ENCODE data around the gene NAV2.
"Not testable (repeated sequence)": the region's sequence is repeated elsewhere in the genome, so short reads cannot be mapped to it uniquely, and the experiment has no call there.

Gene NAV2

DNA sequence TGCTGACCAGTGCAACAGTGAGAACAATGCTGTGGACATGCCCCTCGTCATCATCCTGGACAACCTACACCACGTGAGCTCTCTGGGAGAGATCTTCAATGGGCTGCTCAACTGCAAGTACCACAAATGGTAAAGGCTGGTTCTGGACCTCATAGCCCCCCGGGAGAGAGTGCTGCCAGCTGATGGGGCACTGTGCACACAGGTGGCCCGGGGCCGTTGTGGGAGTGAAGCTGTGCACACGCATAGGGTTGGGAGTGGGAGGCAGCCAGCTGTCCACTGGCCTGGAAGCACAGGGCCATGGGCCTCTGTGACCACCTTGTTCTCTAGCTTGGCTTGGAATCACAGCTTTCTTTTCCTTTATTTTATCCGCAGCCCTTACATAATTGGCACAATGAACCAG, 390.6 kb downstream of the NAV2 start:
- no peak for DNase-seq

DNA sequence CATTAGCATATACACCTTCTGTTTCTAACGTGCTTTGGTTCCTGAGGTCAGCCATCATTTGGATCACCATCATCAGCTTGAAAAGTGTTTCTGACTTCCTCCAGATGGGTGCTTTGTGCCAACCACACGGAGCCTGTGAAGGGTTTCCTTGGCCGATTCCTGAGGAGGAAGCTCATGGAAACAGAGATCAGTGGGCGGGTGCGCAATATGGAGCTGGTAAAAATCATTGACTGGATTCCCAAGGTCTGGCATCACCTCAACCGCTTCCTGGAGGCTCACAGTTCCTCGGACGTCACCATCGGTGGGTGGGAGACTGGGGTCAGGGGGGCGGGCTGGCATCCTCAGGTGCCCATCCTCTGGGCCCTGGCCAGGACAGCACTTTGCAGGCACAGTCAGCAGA, 392.8 kb downstream of the NAV2 start:
- no peak for DNase-seq

DNA sequence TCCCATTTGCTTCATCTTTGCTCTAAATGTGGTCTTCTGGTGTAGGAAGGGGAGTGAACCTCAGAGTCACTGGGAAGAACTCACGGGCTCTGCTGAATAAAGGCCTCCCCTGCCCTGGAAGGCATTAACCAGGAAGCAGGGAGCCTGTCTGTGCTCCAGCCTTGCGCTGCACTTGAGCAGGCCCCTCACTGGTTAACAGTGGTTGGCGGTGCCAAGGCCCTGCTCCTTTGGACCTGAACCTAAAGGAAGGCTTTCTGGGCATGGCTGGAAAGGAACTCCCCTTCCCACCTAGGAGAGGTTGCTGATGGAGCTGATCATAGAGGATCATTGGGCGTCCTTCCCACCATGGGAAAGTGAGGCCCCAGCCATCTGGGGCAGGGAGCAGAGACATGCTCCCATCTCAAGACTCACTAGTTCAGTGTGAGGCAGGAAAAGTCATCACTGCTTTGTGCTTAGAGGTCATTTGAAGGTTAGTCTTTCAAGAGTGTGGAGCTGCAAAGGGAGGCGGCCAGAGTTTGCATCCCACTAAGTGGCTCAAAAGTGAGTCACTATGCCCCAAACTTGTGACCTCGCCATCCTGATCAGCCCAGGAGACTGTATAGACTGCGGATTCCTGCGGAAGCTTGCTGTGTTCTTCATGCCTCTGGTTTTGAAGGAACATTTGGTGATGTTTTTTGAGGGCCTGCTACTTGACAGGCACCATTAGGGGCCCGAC, 397.3 kb downstream of the NAV2 start:
- DNase-seq: peak; percentile 36

DNA sequence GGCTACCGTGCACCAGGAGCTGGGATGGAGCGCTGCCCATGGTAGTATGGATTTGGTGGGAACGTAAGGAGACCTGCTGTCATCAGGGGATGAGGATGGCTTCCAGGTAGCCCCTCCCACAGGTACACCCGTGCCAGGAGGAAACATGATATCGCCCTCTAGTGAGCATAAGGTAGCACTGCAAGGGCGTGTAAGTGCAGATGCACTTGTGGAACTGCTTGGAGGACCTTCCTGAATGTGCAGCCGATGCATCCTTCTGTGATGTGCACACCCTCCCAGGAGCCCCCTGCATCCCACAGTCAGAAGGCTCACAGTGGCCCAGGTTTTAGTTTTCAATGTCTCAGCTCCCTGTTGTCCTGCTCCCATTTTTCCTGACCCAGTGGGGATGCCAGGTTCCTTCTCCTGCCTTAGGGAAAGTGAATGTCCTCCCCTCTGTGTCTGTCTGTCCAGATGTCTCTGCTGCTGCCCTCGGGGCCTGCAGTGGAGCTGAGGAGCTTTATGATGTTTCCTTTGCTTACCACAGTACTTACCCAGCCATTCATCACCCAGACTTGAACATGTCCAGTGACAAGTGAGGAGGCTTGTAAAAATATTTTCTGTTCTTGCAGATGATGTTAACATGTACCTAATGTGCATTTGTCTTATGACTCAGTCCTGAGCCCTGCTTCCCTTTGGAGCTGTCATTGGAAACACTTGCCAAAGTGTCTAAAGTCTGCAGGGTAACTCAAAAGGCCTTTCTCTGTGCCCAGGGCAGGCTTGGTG, 398.5 kb downstream of the NAV2 start:
- peak; percentile 93 for DNase-seq

DNA sequence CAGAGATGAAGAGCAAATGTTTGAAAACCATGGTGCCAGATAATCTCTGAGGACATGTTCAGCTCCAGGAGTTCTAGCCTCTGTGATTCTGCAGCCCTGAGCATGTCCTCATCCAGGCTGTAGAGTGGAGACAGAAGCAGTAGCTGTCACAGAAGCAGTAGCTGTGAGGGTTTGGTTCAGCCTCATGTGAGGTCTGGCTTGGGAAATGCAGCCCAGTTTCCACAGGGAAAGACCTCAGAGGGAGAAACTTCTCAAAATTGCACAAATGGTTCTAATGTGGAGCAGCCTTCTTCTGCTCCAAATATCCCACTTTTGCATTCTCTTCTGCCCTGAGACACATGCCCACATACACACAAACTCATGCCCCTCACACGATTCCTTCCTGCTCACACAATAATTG, 399.2 kb downstream of the NAV2 start:
- DNase-seq: peak; percentile 33

DNA sequence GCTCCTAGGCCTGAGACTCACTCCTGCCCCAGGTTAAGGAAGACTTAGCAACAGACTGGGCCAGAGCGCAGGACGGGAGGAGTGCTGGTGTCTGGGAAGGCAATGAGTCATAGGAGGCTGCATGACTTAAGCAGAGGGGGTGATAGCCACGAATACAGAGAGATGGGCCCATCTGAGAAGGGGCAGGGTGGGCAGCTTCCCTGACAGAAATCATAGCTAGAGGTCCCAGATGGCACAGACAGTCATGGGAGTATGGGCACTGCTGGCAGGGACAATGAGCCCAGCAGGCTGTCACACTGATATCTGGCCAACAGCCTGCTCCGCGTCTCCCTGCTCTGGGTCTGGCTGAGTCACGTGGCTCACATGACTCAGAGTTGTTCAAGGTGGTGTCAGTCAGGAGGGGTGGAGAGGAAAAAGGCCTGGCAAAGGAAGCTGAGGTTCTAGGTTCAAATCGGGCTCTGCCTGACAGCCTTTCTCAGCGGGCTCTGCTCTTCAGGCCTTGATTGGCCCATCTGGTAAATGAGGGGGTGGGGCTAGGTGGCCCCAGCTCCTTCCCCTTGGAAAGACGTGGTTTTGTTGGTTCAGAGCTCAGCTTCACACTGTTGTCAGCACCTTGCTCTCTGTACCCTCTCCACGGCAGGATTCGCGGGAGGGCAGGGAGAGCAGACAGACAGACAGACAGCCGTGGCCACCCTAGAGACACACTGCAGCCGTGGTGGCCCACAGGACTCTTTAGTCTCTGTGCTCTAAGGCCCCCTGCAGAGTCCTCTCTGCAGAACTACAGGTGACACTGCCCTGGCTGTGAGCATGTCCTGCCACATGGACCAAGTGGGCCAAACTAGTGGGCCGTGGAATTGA, 399.9 kb downstream of the NAV2 start:
- peak; percentile 92 for DNase-seq

DNA sequence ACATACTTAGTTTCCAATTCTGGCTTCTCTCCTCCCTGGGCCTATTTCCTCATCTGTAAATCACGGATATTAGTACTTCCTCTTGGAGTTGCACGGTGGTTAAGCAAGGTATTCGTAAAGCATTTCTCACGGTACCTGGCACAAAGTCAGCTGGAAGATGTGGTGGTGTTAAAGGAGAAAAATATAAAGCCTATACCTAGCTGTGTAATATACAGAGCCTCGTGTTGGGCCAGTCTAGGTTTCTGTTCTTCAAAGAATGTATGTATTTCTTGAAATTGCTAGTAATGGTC, 400.5 kb downstream of the NAV2 start:
- DNase-seq: no peak

DNA sequence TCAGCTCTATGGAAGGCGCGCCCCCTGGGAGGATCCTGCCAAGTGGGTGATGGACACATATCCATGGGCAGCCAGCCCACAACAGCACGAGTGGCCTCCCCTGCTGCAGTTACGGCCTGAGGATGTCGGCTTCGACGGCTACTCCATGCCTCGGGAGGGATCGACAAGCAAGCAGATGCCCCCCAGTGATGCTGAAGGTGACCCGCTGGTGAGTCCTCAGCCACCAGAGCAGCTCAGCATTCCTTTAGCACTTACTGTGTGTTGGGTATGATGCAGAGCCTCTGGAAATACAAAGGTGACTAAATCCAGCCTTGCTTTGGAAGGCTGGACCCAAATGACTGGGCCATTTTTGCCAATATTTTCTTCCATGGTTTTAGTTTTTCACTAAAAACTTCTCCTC, 402.0 kb downstream of the NAV2 start:
- peak; percentile 26 for DNase-seq

DNA sequence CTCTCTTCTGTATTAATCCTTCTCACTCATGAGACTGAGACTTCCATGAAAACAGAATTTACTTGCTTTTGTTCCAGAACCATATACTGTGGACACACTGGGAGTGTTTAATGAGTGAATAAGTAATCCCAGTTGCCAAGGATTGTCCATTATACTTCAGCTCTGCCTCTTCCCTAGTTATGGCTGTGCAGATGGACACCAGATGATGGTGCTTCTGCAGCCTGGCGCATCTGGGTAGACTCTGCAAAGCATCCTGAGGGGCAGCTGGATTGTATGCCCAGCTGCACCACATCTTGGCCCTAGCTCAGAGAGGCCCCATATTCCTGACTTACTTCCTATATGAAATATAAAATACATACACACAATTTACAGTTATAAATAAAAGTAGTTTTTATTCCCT, 404.2 kb downstream of the NAV2 start:
- DNase-seq: no peak

DNA sequence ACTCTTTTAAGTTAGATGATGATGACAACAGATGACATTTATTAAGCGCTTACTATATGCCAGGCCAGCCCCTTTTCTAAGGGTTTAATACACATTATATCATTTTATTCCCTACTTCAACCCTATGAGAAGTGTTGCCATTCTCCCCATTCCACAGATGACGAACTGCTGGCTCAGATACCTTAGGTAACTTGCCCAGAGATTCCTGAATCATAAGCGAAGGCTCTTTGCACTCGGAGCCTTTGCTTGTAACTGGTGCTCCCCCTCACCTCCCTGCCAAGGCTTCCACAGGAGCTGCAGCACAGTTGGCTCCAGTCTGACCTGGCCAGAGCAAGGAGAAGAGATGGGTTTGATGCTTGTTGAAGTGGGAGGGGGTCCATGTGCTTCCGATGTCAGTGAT, 404.7 kb downstream of the NAV2 start:
- DNase-seq: no peak

DNA sequence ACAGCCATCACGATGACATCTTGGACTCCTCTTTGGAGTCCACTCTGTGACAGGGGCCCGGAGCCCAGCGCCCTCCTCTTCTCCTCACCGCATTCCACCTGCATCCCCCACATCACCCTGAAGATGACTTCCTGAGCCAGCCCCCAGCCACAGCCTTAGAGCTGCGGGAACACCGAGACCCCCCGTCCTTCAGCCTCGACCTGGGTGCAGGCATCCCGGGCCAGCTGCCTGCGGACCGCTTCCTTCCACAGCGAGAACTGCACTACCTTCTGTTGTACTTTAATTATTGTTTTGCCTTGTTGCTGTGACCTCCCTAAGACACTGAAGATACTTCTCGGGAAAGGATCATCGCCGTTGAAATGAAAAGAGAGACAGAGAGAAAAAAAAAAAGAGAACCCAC, 405.6 kb downstream of the NAV2 start:
- no peak for DNase-seq

DNA sequence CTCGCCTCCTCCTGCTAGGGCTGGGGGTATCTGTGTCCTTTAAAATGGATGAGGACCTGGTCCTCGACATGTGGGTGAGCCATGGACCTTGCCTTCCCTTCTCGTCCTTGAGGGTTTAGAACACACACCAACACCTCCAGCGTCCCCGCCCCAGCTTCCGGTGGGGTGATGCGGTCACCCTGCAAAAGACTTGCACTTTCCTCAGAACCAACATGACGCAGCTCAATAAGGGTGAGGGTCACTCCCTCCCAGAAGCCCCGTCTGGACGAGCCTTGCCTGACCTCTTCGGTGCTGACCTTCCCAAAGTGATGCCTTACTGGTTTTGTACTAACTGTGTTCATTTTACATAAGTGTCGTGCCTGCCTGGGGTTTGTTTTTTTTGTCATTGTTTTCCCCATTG, 406.7 kb downstream of the NAV2 start:
- DNase-seq: no peak

DNA sequence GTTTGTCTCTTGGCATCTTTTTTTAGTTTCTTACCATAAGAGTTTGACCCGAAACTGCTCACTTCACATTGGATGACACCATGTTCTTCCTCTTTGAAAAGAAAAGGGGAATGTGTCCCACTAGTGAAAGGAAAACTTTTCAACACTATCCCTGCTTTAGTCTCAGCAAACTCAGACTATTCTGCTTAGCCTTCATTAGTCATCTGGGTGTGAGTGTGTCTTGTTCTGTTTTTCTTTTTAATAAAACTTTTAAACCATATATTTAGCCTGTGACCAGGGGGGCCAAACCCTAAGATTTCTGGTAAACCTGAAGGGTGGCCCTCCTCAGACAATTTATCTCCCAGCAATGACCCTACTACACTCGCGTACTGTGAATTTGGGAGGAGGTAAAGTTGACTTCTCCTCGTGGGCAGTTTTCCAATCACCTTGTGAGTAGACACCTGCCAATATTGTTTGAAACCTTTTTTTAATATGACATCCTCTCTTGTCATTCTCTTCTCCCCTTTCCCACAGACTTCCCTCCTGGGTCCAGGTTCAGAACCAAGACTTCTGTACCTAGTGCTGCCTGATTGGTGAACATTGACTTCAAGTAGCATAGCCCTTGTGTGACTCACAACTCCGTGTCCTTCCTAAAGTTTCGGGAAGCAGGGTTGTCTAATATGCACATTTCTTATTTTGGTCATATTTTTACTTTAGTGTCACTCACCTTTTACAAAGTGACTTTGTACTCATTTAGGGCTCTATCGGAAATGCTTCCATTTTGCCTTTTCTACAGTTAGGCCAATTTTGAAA, 407.7 kb downstream of the NAV2 start:
- no peak for DNase-seq

DNA sequence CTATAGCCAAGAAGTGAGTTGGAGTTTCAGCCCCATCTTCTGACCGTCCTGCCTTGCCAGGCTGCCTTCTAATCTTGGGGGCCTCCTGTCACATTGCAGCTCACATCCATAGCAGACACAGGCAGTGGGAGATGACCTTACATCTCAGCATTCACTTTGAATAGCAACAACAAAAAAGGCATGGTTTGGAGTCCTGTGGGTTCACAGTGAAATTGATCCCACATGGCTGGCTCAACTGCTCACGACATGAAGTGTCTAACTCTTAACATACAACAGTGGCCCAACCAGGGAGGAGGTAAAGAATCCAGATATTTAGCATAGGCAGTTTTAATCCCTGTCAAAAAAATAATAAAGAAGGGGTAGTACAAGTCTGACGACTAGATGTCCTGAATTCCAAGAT, 409.5 kb downstream of the NAV2 start:
- DNase-seq: peak; percentile 85

DNA sequence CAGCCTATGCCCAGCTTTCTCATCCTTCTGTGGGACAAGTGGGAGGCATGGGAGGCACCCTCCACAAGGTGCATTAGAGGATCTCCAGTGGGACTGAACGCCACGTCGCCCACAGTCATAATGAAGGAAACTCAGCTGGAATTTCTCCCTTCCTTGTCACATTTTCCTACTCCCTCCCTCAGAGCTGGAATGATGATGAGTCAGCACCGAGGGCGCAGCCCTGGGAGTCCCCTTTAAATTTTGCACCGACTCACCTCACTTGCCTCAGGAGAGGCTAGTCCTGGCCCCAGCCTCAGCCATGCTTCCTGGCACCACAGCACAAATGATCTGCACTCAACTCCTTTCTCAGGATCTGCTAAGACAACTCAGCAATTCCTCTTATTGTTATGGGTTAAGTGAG, 413.3 kb downstream of the NAV2 start:
- peak; percentile 75 for DNase-seq

DNA sequence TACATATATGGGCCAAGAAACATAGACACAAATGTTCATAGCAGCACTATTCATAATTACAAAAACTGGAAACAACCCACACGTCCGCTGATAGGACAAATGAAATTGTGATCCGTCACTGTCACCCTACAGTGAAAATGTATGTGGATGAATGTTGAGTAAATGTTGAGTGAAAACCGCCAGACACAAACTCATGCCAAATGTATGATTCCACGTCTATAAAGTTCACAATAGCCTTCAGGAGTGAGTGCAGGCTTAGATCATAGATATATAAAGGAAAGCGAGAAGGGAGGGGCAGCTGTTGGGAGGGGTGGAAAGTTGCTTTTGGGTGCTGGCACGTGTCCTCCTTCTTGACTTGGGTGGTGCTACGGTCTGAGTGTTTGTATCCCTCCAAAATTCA, 414.1 kb downstream of the NAV2 start:
- DNase-seq: peak; percentile 43

DNA sequence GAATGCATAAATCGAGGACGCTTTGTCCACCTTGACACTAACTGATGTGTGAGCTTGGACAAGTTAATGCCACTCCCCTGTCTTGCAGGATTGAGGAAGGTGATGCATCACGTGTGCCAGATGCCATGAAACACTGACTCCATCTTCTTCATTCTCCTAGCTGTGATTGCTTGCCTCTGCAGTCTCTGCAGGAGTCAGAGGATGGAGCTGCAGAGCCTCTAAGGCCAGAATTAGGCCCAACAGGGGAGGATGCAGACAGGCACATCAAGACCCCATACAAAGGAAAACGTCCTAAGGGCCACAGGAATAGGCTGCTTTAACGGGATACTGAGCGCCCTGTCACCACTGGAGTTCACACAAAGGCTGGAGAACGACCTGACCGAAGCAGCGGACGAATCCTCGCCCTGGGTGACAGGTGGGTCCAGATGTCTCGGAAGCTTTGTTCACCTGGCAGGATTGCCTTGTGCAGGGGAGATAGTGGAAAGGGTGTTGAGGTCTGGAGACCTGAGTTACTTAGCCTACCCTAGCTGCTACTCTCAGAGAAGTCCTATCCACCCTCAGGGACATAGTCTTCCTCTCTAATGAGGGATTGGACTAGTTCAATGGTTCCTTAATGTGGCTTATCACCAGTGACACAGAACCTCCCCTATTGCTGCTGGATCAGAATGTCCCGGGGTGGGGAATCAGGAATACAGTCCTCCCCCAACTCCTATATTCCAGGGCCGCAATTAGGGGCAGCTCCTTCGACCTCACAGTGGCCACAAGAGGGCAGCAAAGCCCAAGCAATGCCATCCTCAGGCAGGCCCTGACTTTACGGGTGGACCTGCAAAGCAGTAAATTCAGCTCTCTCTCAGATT, 415.3 kb downstream of the NAV2 start:
- peak; percentile 73 for DNase-seq

DNA sequence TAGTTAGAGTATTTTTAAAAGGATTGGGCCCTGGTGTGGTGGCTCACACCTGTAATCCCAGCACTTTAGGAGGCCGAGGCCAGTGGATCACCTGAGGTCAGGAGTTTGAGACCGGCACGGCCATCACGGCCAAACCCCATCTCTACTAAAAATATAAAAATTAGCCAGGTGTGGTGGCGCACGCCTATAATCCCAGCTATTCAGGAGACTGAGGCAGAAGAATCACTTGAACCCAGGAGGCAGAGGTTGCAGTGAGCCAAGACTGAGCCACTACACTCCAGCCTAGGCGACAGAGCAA, 415.8 kb downstream of the NAV2 start:
- DNase-seq: not testable (repeated sequence)

DNA sequence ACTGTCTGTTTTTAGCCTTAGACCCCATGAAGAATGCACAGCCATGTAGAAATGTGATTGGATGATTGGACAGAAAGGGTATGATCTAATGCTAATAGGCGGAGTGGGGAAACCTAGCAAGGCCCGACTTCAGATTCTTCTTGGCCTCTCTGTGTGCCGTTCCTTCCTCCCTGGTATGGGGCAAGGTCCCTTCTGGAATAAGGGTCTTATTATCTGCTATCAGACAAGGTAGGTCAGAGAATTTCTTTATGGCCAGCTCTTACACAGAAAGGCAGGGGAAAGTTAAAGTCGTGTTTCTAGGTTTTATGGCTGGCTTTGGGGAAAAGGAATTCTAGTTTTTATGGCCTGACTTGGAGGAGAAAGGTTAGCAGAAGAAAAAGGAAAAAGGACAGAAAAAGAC, 417.0 kb downstream of the NAV2 start:
- no peak for DNase-seq

DNA sequence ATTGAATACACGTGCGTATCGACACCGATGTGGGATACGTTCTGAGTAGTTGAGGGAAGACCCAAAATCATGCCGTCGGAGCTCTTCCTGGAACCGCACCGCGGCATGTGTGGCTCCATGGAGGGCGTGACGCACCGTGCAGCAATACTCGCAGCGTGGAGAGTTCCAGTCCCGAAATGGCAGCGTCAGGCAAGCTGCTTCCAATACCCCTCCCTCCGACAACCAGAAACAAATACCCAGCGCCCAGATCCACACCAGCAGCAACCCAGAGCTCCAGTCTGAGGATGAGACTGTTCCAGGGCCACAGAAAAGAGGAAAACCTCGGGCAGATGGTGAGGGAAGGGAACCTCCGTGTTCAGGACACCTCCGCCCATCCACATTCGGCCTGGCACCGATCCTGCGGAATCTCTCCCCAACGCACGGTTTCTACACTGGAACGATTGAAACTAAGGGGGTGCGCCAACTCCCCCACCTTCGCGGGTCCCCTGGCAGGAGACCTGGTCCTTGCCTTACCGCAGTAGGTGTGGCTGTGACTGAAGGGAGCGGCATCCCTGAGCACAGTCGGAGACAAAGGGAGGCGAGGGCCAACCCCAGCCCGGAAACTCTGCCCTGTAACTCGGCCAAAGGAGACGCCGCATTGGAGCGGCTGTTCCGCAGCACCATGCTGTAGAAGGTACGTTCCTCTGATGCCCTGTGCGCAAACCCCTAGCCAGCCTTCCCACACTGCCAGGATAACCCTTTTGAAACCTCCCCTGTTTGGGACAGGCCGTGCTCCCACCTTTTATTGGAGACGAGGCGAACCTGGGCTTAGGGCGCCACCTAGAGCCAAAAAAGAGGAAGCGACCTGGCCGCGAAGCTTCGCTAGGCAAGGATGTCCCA, 419.4 kb downstream of the NAV2 start:
- DNase-seq: peak; percentile 73

DNA sequence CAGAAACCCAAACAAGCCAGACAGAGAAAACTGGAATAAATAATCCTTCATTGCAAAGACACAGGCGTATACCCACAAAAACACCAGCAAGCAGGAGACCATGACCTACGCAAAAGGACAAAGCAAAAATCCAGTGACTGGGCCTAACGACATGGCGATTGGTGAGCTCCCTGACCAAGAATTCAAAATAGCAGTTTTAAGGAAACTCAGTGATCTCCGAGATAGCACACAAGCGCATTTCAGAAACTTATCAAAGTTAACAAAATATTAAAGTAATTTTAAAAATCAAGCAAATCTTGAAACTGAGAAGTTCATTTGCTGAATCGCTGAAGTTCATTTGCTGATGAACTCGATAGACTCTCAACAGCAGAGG, 420.0 kb downstream of the NAV2 start:
- DNase-seq: no peak

Data from fibroblast of skin of scalp (primary cell).